Muscle layer of duodenum (tissue), 2 donors: ENCODE data around the gene ERC2.

Experiments
- H3K27ac ChIP-seq: one replicate; pipeline ENCODE4 v1.7.0; 2013; ENCODE audit warnings: mild to moderate bottlenecking, low read length
- H3K27me3 ChIP-seq: one replicate; pipeline ENCODE4 v1.7.0; 2013; ENCODE audit warnings: low read depth, mild to moderate bottlenecking, control low read depth, low read length
- H3K36me3 ChIP-seq, 2 donors: one replicate each; pipeline ENCODE4 v1.7.0; 2013; ENCODE audit warnings: low read length in 2 of 2, control low read depth in 1 of 2, mild to moderate bottlenecking in 1 of 2; ENCODE audit not compliant: insufficient read depth in 2 of 2, control insufficient read depth in 1 of 2
- H3K4me1 ChIP-seq, 2 donors: one replicate each; pipeline ENCODE4 v1.7.0; 2013; ENCODE audit warnings: low read length in 2 of 2, mild to moderate bottlenecking in 2 of 2, control low read depth in 1 of 2, moderate library complexity in 1 of 2; ENCODE audit not compliant: insufficient read depth in 2 of 2, control insufficient read depth in 1 of 2
- H3K4me3 ChIP-seq, 2 donors: one replicate each; pipeline ENCODE4 v1.7.0; 2013; ENCODE audit warnings: low read length in 2 of 2, low read depth in 1 of 2, mild to moderate bottlenecking in 1 of 2
- H3K9me3 ChIP-seq, 2 donors: one replicate each; pipeline ENCODE4 v1.7.0; 2013; ENCODE audit warnings: low read length in 2 of 2, control low read depth in 1 of 2, mild to moderate bottlenecking in 1 of 2; ENCODE audit not compliant: control insufficient read depth in 1 of 2
- donor health status: healthy.

The ERC2 gene

DNA sequence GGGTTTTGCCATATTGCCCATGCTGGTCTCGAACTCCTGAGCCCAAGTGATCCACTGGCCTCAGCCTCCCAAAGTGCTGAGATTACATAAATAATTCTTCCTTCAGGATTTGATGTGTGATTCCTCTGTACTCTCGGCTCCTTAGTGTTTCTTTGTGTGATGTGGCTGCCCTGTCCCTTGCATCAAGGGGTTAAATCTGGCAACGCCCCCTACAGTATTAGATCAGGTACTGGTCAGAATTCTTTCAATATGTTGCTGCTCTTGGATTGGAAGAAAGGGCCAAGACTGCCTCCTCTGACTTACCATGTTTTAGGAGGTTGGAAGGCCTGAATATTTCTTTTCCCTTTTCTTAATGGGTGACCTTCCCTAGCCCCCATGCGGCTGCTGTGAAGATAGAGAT lies 590.6 kb downstream of the ERC2 start:
- no peaks in the 10 kb centered on the region for H3K9me3 ChIP-seq
- no peak overlapping the region for H3K27ac ChIP-seq
- H3K4me1 ChIP-seq, result no peaks in the 10 kb centered on the region
- H3K4me3 ChIP-seq, result no peak overlapping the region
- no peaks in the 10 kb centered on the region for H3K27me3 ChIP-seq
- H3K36me3 ChIP-seq, result no peaks in the 10 kb centered on the region

DNA sequence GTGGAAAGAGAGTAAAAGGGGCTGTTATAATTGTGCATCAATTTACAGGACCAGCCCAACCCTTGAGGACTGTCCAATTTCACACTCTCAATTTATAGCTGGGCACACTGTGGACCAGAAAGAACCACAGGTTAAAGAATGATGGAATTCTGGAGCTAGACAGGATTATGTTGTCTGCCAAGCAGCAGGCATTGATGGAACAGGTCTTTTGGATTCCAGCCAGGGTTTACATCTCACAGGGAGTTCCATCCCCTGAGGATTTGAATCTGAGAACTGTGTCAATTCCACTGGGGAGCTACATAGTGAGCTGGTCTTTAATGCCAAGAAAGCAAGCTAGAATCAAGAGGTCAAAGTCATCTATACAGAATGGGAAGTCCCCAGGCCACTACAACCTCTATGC lies 591.7 kb downstream of the ERC2 start:
- Histone ChIP-seq H3K27me3 (no peaks in the 10 kb centered on the region), H3K4me3 (no peak overlapping the region), H3K4me1 (no peaks in the 10 kb centered on the region), H3K9me3 (no peaks in the 10 kb centered on the region), H3K36me3 (no peaks in the 10 kb centered on the region), H3K27ac (no peak overlapping the region)

DNA sequence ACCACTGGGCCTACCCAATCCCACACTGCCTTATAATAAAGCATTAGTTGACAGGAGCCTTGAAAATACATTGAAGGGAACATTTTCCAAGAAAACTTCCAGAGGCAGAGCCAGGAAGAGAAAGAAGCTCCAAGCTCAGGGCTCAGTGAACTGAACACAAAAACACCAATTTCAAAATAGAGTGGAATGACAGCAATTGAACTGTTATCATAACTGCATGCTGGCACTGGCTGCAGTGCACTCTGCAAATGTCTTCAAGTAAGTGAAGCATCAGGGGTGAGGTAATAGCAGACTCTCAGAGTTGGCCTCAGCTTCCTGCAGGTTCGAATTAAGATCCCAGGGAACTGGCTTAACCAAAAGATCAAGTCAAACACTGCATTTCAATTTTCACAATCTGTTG lies 593.2 kb downstream of the ERC2 start:
- no peaks in the 10 kb centered on the region for H3K27me3 ChIP-seq
- H3K9me3 ChIP-seq, result no peaks in the 10 kb centered on the region
- no peak overlapping the region for H3K27ac ChIP-seq
- H3K4me1 ChIP-seq, result no peaks in the 10 kb centered on the region
- H3K36me3 ChIP-seq, result no peaks in the 10 kb centered on the region
- H3K4me3 ChIP-seq, result no peak overlapping the region

DNA sequence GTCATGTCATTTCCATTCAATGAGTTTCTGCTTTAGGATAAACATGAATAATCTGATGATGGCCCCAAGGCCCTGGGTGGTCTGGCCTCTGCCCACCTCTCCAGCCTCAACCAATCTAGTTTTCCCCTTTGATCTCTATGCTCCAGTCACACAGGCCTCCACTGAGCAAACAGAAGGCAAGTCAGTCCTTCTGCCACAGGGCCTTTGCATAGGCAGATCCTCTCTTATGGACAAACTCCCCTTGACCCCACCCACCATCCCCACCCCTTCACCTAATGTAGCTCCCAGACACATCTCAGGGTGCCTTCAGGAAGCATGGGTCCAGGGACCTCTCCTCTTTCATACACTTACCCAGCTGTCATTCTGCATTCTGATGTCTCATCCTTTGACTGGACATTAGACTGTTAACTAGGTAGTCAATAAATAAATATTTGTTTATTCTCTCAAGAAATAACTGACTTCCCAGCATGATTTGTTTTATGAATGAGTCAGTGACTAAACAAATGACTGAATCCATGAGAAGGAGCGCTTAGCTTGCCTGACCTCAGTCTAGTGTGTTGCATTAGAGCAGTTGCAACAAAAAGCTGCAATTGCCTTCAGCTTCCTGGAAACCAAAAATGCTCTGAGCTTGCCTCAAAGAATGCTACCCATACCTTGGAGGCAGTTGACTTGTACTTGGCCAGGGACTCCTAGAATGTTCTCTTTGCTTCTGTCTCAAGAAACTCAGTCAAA lies 594.6 kb downstream of the ERC2 start:
- H3K4me1 ChIP-seq, result no peaks in the 10 kb centered on the region
- no peak overlapping the region for H3K4me3 ChIP-seq
- no peak overlapping the region for H3K27ac ChIP-seq
- H3K36me3 ChIP-seq, result no peaks in the 10 kb centered on the region
- no peaks in the 10 kb centered on the region for H3K9me3 ChIP-seq
- H3K27me3 ChIP-seq, result no peaks in the 10 kb centered on the region

DNA sequence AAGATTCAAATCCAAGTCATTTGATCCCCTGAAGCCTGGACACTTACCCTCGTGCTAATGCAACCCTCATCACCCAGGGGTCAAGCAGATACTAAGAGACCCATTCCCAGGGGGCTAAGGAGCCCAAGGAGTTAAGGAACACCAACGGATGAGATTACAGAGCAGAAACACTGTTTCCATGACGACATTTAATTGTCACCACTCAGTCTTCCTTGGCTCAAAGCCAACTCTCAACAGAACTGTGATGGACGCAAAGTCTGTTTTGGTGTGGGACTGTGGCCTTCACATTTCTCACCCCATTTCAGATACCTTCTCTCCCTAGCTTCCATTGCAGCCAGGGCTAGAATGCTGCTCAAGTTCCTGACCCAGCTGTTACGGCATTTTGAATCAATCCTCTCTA lies 597.7 kb downstream of the ERC2 start:
- Histone ChIP-seq H3K4me1 (no peaks in the 10 kb centered on the region), H3K36me3 (no peaks in the 10 kb centered on the region), H3K4me3 (no peak overlapping the region), H3K9me3 (no peaks in the 10 kb centered on the region), H3K27ac (no peak overlapping the region), H3K27me3 (no peaks in the 10 kb centered on the region)

DNA sequence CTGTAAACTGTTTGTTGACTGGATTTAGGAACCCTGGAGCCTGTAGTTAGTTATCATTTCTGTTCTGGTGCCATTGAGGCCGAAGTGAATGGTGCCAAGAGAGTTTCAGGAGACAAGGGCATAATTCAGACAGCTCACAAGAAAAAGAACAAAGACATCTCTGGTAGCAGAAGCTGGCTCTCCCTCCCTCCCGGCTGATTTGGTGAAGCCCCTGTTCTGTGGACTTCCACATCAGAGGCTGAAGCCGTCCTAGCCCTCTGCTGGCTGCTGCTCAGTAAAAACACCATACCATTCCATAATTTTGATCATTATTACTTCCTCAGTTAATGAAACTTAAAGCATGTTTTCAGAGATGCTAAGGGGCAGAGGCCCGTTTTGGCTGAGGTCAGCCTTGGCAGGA lies 599.9 kb downstream of the ERC2 start:
- Histone ChIP-seq H3K27me3 (no peaks in the 10 kb centered on the region), H3K36me3 (no peaks in the 10 kb centered on the region), H3K9me3 (no peaks in the 10 kb centered on the region), H3K4me3 (no peak overlapping the region), H3K27ac (no peak overlapping the region), H3K4me1 (no peaks in the 10 kb centered on the region)

DNA sequence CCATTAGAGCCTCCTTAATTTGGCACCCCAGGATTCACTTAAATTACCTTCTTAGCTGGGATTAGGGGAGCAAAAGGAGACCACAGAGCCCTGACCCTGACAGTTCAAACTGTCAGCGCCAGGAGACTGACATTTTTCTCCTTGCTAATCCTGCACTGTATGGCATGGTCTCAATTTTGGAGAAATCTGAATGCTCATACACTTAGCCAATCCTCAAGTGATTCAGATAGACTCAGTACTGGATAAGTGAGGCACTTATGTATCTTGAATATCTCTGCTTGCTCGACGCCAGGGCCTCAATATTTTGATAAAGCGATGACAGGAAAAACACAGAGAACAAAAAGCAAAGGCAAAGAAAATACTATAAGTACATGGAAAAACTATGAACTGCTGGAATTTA lies 605.2 kb downstream of the ERC2 start:
- H3K27me3 ChIP-seq, result no peaks in the 10 kb centered on the region
- H3K36me3 ChIP-seq, result no peaks in the 10 kb centered on the region
- no peaks in the 10 kb centered on the region for H3K9me3 ChIP-seq
- H3K27ac ChIP-seq, result no peak overlapping the region
- no peak overlapping the region for H3K4me3 ChIP-seq
- H3K4me1 ChIP-seq, result no peaks in the 10 kb centered on the region

DNA sequence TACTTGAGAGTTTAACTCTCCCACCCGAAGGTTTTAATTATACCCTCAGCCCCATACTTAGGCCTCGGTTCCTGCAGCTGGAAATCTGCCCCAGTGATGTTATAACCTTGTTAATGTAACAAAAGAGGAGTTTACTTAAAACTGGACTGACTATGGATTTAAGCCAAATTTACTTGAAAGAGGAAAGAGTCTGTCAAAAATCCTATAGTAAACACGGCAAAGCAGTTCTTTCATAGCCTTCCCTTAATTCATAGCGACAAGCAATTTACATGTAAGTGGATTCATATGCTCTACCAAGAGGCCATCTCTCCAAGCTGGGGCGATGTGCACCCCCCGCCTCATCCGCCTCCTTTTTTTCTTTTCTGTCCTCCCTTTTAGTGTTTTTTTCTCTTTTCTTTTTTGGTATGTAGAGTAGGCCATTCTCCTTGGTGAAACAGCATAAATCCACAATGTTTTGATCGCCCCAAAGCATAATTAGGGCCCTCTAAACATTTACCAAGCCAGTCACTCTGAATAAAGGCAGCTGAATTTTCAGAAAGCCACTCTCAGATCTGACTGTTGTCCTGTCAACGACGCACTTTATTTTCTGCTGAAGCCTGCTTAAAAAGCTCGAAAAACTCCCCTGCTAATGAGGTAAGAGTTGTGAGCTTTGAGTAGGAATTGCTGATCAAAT lies 608.1 kb downstream of the ERC2 start:
- H3K36me3 ChIP-seq, result no peaks in the 10 kb centered on the region
- no peak overlapping the region for H3K4me3 ChIP-seq
- H3K27ac ChIP-seq, result no peak overlapping the region
- no peaks in the 10 kb centered on the region for H3K4me1 ChIP-seq
- no peaks in the 10 kb centered on the region for H3K9me3 ChIP-seq
- no peaks in the 10 kb centered on the region for H3K27me3 ChIP-seq

DNA sequence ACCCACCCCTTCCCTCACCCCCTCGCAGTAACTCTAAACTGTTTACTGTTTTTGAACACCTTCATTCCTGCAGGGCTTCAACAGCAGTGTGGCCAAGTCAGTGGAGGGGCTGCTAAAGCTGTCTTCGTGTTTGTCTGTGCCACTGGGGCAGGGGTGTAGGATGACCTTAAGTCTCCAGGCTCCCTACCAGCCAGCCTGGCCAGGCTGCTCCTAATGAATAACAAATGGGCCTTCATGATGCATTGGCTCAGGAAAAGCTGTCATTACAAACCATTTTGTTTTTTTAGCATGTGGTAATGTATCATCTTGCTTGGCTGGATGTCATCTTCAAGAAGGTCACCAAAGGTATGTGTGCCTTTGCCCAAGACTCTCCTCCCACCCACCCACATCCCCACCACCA lies 609.0 kb downstream of the ERC2 start:
- no peak overlapping the region for H3K4me3 ChIP-seq
- no peaks in the 10 kb centered on the region for H3K4me1 ChIP-seq
- no peaks in the 10 kb centered on the region for H3K9me3 ChIP-seq
- no peaks in the 10 kb centered on the region for H3K36me3 ChIP-seq
- no peak overlapping the region for H3K27ac ChIP-seq
- no peaks in the 10 kb centered on the region for H3K27me3 ChIP-seq

DNA sequence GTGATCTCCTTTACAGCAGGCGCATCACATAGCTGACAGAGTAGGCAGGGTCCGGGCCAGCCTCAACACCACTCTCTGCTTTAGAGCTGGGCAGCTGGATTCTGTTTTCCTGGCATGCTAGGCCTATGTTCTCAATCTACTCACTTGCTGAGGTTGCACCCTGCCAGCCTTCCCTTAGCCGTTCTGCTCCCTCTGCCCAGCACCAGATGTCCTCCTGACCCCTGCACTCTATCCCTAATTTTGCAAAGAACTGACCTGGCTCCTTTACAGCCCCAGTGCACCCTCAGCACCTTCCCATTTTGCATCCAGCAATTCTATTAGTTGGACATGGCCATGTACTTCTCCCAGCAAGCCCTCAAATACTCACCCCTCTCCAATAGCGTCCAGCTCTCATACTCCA lies 609.5 kb downstream of the ERC2 start:
- no peaks in the 10 kb centered on the region for H3K9me3 ChIP-seq
- H3K4me1 ChIP-seq, result no peaks in the 10 kb centered on the region
- no peak overlapping the region for H3K27ac ChIP-seq
- H3K4me3 ChIP-seq, result no peak overlapping the region
- H3K36me3 ChIP-seq, result no peaks in the 10 kb centered on the region
- H3K27me3 ChIP-seq, result no peaks in the 10 kb centered on the region

DNA sequence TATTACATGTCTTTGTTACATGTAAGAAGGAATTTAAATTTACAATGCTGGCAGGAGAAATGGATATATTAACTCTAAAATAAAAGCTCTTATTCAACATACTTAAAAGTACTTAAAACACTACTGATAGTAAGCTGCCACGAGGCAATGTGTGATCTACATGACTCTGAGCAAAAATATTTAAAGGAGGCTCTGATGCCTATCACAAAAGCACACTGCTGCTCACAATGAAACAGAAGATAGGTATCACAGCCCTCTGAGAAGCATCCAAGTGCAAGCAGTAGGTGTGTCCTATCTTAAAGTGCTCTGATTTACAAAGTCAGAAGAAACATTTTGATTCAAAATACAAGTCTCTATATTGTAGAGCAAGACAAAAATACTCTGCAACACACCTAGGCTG lies 610.0 kb downstream of the ERC2 start:
- no peak overlapping the region for H3K27ac ChIP-seq
- H3K4me3 ChIP-seq, result no peak overlapping the region
- H3K27me3 ChIP-seq, result no peaks in the 10 kb centered on the region
- H3K36me3 ChIP-seq, result no peaks in the 10 kb centered on the region
- H3K4me1 ChIP-seq, result no peaks in the 10 kb centered on the region
- no peaks in the 10 kb centered on the region for H3K9me3 ChIP-seq

DNA sequence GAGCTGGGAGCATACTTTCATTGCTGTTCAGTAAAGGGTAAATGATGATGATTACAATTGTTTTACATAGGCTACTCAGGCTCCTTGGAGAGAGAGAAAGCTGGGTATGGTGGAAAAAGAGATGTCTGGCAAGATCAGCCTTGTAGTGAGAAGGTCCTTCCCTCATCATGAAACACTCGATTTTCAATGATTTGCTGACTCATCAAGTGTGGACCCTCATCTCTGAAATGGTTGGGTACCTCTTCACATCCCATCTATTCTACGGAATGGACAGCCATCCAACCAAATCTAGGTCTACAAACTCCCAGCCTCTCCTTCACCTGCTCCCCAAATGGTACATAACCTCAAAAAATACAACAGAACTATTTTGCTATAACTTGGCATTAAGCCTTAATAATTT lies 610.6 kb downstream of the ERC2 start:
- Histone ChIP-seq H3K27ac (no peak overlapping the region), H3K4me1 (no peaks in the 10 kb centered on the region), H3K27me3 (no peaks in the 10 kb centered on the region), H3K36me3 (no peaks in the 10 kb centered on the region), H3K9me3 (no peaks in the 10 kb centered on the region), H3K4me3 (no peak overlapping the region)
